Hepatic stellate cell (primary cell): Measurements from ENCODE around the gene MZF1.
"Not testable (repeated sequence)": the region's sequence is repeated elsewhere in the genome, so short reads cannot be mapped to it uniquely, and the experiment has no call there.

ENCODE experiments used
- DNase-seq: peaks from one replicate; pipeline ENCODE4 v3.0.0; 2011; ENCODE audit warnings: low spot score

The MZF1 gene

DNA sequence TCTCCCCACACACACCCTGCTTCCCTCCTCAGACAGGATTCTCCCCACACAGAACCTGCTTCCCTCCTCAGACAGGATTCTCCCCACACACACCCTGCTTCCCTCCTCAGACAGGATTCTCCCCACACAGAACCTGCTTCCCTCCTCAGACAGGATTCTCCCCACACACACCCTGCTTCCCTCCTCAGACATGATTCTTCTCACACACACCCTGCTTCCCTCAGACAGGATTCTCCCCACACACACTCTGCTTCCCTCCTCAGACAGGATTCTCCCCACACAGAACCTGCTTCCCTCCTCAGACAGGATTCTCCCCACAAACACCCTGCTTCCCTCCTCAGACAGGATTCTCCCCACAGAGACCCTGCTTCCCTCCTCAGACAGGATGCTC lies 34.0 kb downstream of the MZF1 start:
- DNase-seq: not testable (repeated sequence)

DNA sequence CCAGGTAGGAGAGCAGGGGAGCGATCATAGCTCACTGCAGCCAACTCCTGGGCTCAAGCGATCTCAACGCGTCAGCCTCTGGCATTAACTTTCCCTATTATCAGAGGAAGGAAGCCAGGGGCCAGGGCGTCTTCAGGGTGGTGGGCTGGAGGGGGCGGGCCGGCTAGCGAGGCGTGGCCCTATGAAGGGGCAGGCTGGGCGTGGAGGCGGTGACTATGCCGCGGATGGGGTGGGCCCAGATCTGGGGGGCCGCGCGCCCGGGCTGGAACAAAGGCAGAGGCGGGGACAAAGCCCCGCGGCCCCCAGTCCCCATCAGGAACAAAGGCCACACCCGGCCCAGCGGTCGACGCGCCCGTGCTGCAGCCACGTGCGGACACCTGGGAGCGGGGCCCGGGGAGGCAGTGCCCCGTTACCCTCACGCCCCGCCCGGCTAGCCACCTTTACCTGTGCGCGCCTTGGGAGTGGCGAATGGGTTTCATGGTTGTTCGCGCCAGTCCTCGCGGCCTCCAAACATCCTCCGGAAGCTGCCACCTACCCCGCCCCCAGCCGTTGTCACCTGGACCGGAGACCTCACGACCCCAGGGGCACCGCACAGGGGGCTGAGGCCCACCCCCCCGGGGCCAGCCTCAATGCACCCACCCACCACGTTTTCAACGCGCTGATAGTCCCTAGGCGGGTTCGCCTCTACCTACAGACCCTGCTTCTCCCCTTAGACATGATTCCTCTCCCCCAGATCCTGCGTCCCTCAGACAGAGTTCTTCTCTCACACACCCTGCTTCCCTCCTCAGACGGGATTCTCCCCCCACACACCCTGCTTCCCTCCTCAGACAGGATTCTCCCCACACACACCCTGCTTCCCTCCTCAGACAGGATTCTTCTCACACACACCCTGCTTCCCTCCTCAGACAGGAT lies 34.6 kb downstream of the MZF1 start:
- DNase-seq: no peak

DNA sequence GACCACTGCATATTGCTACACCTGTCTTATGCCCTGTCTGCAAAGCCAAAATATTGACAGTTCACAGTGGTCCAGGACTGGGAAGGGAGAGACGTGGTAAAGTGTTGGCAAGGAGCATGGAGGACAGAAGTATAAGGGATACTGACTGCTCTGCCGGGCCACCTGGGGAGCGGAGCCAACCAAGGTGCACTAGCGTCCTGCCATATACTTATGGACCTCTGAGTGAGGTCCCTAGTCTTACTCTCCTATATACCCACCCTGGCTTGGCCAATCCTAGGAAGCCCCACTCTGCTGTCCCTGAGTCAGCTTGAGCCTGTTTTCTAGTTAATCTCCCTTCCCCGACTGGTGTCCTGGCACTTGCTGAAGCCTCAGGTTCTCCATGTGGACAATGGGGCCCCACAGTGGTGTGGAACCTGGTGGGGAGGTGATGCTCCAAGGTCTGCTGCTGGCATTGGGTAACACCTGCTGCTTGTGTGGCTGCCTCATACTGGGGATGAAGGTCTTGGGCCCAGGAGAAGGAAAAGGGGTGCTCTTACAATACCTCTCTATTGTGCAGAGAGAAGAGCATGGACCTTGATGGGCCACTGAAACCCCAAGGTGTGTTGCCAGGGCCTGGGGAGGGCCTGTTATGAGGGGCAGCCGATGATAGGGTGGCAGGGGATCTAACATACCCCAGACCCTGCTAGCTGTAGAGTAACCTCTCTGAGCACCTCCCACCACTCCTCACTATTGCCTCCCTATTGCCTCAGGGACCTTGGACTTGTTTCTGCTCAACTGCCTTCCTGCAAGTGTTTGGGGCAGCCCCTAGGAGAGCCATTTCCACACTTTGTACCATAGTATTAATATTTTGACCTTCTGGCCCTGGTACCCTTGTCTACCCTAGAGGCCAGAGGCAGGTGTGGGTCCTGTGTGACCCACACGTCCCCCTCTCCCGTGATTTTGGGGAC lies 36.0 kb downstream of the MZF1 start:
- DNase-seq: no peak

DNA sequence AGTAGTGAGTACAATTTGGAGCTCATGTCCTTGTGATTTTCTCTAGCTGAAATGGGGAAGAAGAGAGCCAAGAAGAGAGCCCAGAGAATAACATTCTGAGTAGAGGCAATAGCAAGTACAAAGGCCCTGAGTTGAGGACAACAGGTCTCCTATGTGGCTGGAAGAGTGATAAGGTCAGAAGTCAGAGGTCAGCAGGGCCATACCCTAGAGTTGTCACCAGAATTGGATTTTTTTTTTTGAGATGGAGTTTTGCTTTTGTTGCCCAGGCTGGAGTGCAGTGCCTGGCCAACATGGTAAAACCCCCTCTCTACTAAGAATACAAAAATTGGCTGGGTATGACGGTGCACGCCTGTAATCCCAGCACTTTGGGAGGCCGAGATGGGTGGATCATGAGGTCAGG lies 37.3 kb downstream of the MZF1 start:
- DNase-seq: no peak

DNA sequence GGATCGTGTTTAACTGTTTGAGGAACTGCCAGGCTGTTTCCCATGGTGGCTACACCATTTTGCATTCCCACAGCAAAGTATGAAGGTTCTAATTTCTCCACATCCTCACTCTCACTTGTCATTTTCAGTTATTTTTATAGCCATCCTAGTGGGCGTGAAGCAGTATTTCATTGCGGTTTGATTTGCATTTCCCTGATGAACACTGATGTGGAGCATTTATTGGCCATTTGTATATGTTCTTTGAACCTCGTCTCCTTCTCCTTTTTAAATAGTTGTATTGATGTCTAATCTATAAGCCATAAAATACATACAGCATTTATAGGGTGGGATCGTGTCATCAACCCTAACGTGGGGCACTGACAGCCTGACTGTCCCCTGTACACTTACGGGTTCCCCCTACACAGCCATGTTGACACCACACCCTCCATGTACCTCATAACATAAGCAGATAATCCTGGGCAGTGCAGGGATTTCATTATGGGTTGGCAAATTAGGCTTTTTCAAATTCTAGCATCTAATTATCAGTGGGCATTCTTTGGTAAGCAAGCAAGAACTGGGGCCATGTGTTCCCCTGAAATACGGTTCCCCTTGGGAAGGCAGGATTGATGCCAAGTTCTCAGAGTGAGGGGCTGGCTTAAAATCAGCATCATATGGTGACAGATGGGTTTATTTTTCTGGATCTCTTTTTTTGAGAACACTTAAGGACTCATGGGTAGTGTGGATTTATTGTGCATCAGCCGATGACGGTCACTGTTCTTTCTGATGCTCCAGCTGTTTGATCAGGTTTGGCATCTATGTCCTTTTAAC lies 41.9 kb downstream of the MZF1 start:
- no peak for DNase-seq

DNA sequence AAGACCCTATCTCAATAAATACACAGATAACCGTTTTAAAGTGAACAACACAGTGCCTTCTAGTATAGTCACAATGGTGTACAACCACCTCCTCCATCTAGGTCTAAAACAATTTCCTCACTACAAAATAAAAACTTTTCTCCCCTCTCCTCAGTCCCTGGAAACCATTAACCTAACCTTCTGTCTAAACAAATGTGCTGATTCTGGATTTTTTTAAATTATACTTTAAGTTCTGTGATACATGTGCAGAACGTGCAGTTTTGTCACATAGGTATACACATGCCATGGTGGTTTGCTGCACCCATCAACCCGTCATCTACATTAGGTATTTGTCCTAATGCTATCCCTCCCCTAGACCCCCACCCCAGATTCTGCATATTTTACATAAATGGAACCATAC lies 43.7 kb downstream of the MZF1 start:
- DNase-seq: no peak

DNA sequence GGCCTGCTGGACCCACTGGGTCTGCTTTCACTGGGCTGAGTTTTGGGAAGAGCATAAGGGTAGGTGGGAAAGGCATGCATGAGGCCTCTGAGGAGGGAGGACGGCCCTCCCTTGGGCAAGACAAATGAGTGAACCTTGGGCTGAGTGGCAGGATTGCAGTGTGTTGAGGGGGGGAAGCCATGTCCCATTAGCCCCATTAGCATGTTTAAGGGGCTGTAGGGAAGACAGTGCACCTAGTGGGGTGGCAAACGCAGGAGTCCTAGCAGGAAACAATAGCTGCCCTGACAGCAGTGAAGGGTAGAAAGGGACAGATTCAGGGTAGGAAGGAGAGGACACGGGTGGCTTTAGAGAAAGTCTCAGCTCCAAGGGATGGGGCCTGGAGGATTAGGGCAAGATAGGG lies 50.4 kb downstream of the MZF1 start:
- DNase-seq: no peak

DNA sequence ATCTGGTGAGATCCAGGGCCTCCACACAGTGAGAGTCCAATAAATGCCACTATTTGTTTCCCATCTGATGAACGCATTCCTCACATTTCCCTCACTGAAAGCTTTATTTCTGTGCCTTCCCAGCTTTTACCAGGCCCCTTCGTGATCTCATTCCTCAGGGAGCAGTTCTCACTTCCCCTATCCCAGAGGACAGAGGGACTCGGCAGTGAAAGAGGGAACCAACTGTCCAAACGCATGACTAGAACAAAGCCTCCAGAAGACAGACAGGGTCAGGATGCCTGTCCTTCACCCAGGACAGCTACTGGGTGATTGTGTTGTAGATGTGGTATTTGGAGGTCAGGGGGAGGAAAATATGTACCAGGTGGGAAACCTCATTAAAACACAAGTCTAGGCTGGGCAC lies 51.5 kb downstream of the MZF1 start:
- no peak for DNase-seq

DNA sequence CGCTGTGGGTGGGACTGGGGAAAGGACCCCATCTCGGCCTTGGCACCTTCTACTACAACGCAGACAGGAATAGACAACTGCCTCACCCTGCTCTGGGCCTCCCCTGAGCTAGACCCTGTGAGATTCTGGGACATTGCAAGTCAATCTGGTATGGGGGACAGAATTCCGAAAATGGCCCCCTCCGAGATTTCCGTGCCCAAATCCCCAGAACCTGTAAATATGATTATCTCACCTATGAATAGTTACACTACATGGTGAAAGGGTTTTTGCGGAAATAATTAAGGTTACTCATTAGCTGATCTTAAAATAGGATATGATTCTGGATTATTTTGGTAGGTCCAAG lies 52.9 kb downstream of the MZF1 start:
- no peak for DNase-seq

DNA sequence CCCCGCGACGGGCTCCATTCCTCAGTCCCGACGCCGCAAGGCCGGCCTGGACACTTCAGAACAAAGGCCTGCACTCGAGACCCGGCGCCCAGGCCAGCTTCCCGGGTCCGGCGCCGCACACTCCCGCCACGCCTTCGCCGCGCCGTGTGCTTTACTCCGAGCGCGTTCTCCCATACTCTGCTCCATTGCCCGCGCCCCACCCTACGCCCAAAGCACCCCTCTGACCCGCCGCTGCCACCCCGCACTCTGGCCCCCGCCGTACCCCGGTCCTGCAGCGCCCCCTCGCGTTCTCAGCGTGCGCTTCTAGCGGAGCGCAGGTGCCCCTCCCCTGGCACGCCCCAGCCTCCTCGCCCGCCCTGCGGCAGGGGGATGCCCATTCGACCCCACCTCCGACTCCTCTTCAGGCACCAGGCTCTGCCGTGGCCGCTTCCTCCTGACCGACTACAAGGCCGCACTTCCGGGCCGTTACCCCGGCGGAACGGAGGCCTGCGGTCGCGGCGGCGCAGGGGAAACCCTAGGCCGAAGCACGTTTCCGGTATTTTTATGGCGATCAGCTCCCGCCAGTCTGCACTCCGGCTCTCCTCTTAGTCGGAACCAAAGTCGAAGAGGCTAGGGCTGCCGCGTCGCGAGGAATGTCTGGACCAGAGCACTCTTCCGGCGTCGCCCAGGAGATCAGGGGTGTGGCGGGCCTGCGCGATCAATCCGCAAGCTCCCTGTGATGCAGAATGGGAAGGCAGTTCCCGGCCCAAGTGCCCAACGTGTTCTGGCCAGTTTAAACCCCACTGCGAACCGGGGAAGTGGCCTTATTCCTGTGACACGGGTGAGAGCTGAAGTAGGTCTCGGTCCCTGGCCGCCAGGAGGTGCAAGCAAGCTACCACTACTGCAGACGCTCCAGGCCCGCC lies 53.5 kb downstream of the MZF1 start, which contains the start of gene ZBTB45:
TSS of gene ZBTB45 (minus strand) at position 456 of the 902 bp plus-strand sequence. CDS start 2,137 bp downstream, outside the sequence.
- DNase-seq: peak; percentile 91

DNA sequence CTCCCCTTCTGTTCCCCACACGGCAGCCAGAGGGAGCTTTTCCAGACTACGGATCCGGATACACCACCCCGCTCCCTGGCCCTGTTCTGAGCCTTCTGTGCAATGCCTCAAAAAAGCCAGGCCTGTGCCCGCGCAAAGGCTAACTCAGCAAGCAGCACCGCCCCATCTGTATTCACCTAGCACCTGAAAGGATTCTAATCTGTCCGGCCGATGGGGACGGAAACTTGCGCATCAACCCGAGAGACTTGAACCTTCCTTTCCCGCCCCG lies 54.1 kb downstream of the MZF1 start:
- peak; percentile 92 for DNase-seq

DNA sequence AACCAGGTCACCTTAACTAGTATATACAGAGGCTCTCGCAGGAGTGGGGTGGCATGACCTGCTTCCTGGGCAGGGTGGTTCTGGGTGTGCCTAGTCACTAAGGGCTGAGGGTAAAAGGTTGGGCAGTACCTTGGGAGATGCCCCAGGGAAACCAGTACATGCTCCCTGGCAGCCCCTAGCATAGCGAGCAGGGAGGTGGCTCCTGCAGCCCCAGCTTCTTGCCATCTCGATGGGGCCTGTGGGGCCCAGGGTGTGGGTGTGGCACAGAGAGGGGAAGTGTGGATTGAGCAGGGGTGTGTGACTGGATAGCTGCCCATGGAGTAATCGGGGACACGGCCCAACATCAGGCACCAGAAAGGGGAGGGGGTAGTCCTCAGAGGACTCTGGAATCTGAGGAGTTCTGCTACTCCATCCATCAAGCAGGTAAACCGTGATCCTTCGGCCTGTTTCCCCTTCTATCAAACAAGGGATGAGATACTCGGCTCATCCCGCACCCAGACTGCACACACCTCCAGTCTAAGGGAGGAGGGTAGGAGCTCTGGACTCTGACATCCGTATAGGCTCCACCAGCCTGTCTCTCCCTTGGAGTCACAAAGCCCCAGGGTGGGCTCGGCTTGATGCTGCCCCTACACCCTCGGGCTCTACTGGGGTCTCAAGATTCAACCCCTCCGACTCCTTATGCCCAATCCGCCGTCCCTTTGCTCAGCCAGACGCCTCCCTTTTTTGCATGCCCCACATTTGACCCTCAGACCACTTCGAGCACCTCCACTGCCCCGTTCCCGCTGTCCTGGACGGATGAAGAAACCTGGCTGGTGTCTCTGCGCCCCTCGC lies 54.7 kb downstream of the MZF1 start:
- peak; percentile 26 for DNase-seq

DNA sequence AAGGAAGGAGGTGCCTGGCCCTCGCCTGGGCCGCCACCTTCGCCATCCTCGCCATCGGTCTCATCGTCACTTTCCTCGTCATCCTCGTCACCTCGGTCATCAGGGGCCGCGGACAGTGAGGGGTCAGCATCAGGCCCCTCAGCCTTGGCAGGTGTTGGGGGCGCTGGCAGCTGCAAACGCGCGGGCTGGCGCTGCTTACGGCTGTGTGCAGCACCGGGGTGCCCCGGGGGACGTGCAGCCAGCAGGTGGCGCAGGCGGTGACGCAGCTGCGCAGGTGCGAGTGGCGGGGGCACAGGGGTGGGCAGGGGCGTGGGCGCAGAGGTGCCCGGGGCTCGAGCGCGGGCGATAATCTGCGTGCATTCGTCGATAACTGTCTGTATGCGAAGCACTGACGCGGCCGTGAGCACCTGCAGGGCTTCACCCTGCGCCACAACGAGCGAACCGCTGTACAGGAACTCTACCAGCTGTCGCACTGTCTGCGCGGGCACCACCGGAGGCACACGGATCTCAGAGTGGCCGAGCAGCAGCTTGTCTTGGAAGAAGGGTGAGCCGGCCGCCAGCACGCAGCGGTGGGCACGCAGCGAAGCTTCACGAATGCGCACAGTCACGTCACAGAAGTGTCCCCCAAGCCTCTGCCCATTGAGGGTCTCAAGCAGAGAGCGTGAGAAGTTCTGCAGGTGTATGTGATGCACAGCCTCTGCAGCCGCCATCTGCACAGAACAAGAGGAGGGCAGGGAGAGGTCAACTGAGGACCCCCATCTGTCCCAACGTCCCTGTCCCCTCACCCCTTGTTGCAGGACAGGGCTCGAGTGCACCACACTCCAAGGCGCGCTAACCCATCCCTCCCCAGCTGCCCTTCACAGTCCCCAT lies 55.9 kb downstream of the MZF1 start:
- DNase-seq: no peak

DNA sequence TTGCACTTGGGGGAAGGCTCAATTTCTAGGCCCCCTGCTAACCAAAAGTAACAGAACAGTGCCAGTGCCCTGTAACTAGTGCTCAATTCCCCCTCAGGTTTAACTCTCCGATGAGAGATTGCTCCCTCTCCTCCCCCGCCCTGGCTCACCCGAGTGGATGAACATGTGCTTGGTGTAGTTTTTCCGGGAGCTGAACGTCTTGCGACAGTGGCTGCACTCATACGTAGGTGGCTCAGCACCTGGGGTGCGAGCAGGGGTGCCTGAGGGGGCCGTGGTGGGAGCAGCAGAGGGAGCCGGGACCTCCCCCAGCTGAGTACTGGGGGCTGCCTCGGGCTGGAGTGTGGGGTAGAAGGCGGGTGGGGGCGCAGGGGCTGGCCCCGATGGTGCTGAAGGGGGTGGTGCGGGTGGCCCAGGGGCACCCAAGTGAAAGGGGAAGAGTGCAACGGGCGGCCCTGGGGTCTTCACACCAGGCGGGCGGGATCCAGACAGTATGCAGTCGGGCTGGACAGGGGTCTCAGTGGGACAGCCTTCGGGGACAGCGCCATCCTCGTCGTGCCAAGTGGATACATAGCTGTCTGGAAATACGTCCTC lies 56.8 kb downstream of the MZF1 start:
- no peak for DNase-seq

DNA sequence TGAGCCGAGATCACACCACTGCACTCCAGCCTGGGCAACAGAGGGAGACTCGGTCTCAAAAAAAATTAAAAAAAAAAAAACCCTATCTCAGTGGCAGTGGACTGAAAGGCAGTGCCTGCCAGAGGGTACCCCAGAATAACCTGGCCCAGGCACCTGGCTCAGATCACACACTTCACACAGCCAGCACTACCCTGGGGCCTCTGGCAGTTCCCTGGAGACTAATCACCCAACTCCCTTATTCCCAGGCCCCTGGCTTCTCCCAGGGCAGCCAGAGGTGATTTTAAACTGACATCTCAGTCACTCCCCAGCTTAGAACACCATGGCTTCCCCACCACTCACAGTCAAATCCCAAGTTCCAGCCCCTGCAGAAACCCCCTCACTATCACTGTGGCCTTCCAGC lies 57.9 kb downstream of the MZF1 start:
- no peak for DNase-seq

DNA sequence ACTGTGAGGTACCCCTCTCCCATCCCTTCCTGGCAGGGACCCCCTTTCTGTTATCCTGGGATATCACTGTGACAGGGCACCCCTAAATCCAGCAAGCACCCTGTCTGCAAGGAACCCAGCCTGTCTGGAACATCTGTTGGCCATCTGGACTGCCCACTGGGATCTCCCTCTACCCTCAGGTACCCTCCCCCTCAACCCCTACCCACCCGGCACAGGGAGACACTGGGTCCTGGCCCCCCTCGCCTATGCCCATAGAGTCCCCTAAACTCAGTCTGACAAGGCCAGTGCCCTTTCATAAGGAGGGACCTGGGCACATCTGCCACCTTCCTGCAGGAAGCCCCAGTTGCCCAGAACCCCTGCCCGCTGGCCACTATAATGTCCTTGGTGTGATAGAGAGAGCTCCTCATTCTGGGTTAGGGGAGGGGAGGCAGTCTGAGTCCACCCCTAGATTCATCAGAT lies 58.5 kb downstream of the MZF1 start:
- no peak for DNase-seq

DNA sequence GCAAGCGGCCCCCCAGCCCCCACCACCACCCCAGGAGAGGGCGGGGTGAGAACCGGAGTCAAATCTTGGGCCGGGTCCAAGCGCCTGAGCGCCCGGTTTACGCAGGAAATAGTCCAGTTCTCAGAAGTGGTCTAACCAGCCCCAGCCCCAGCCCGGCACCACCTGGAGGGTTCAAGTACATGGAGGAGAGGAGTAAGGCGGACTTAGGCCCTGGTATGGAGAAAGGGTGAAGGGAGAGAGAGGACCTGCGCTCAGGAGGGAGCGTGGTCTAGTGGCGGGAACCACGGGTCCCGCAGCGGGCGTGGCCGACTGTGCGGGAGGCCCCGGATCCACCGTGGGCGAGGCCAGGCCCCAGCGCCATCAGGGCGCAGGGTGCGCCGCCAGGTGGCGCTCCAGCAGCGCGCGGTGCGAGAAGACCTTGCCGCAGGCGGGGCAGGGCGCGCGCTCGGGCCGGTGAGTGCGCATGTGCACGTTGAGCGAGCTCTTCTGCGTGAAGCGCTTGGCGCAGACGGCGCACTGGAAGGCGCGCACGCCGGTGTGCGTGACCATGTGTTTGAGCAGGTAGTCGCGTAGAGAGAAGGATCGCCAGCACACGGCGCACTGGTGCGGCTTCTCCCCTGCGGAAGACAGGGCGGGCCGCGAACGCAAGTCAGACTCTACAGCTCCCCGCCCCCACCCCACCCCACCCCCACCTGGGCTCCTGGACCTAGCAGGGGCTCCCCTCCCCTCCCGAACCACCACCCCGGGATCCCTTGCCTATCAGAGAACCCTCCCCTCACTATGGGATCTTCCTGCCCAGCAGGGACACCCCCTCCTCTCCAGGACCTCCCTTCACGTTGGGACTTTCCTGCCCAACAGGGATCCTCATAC lies 59.2 kb downstream of the MZF1 start:
- peak; percentile 78 for DNase-seq

DNA sequence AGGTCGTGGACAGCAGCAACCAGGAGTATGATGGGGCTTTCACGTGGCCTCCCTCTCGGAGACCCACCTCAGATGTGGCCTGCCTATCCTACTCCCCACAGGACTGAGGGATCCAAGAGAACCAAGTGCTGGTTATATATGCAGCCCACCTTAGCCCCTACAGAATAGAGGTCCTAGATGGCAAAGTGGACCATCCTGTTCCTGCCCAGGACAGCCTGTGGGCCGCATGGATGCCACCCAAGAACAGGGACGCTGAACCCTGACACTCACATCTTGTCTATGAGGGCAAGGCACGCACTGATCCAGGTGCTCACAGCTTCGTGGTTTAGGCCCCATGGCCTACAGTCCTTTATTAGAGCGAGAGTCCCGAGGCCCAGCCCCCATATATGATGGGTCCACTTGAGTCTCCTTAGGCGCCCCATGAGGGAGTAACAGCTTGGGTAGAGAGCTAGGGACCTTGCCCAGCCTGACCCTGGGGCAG lies 59.9 kb downstream of the MZF1 start:
- no peak for DNase-seq
